Smooth muscle cell (in vitro differentiated cells): ENCODE results near the gene PDF. TPM values are rescaled to one million over a fixed set of nuclear protein-coding genes. Genes with fewer than 3 reads are reported as not detected.
A peak's percentile ranks its signal among the peaks of the same experiment; 100 is the strongest.

Experiments
- DNase-seq: peaks from one replicate; lab custom pipeline; 2025; ENCODE audit not compliant: unreplicated experiment; lab: John Stamatoyannopoulos, UW
- H2AFZ ChIP-seq: fragments of 200-600 bp; sonication (generic); 2 replicates; pipeline ENCODE4 v1.6.0; 2016; ENCODE audit warnings: antibody characterized with exemption, low read depth, mild to moderate bottlenecking
- H3F3A ChIP-seq: fragments of 200-600 bp; sonication (generic); 2 replicates; pipeline ENCODE4 v1.6.0; 2017; ENCODE audit warnings: antibody characterized with exemption, low read depth
- H3K27ac ChIP-seq: fragments of 200-600 bp; sonication (generic); 2 replicates; pipeline ENCODE4 v1.5.1; 2016; ENCODE audit warnings: low read depth, mild to moderate bottlenecking
- H3K27me3 ChIP-seq: fragments of 200-600 bp; sonication (generic); 2 replicates; pipeline ENCODE4 v1.6.1; 2016; ENCODE audit warnings: low read depth, mild to moderate bottlenecking
- H3K36me3 ChIP-seq: fragments of 200-600 bp; sonication (generic); 2 replicates; pipeline ENCODE4 v1.5.1; 2016; ENCODE audit warnings: low read depth
- H3K4me1 ChIP-seq: fragments of 200-600 bp; sonication (generic); 2 replicates; pipeline ENCODE4 v1.5.1; 2016; ENCODE audit warnings: low read depth
- H3K4me2 ChIP-seq: fragments of 200-600 bp; sonication (generic); 2 replicates; pipeline ENCODE4 v1.6.0; 2016; ENCODE audit warnings: mild to moderate bottlenecking
- H3K4me3 ChIP-seq: fragments of 200-600 bp; sonication (generic); 2 replicates; pipeline ENCODE4 v1.5.1; 2016; ENCODE audit warnings: mild to moderate bottlenecking
- H3K79me2 ChIP-seq: fragments of 200-600 bp; sonication (generic); 2 replicates; pipeline ENCODE4 v1.6.0; 2016; ENCODE audit warnings: low read depth, mild to moderate bottlenecking
- H3K9ac ChIP-seq: fragments of 200-600 bp; sonication (generic); 2 replicates; pipeline ENCODE4 v1.6.0; 2016; ENCODE audit warnings: low read depth
- H3K9me3 ChIP-seq: fragments of 200-600 bp; sonication (generic); replicated peaks from 2 replicates; pipeline ENCODE4 v1.5.1; 2016; ENCODE audit warnings: low read depth
- H4K20me1 ChIP-seq: fragments of 200-600 bp; sonication (generic); 2 replicates; pipeline ENCODE4 v1.6.0; 2016; ENCODE audit warnings: low read depth
- WGBS: methylation state at CpG from one replicate; pipeline ENCODE4 v1.1.7; 2016; ENCODE audit warnings: low lambda C conversion rate; 5-methylcytosine and 5-hydroxymethylcytosine counted together
- polyA plus RNA-seq: library from polyadenylated mRNA; unstranded; fragments of >200 nt; fragmentation: Nextera tagmentation; extraction: Ambion mirVana; gene quantifications from 2 replicates; pipeline ENCODE4 v1.2.1, GENCODE V29; 2016
- total RNA-seq: library from RNA; depleted of rRNA; stranded (reverse); fragments of >200 nt; gene quantifications from 2 replicates; pipeline ENCODE4 v1.2.3, GENCODE V29; 2014
- TF ChIP-seq, protein P1 (sequence below): fragments of 200-600 bp; sonication (generic); IDR thresholded peaks from 2 replicates; pipeline ENCODE4 v1.5.1; 2017; ENCODE audit warnings: borderline replicate concordance, mild to moderate bottlenecking, antibody characterized with exemption; ENCODE audit not compliant: insufficient read depth, poor library complexity, severe bottlenecking

PDF gene
- total and polyA plus RNA-seq, 2 experiments from 2014 or later, result 4.4 to 5.4 TPM

DNA sequence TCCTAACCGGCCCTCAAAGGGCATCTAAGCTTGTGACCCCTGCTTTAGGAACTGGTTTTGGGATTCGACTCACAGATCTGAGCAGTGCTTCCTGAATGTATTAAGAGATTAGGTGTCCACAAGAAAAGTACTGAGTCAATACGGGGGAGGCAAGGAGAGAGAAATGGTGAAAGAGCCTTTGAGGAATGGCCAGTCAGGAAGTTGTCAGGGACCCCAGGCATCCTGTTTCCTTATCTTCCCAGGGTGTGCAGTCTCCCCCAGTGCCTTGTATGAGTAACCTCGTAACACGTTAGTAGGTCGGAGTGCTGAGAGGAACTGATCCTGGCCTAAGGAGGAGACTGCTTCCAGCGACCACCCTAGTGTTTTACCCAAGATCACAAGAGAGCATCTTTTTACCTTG lies 37.6 kb upstream of the PDF start:
- Histone ChIP-seq H3K79me2 (peaks cover under 1% of the 10 kb centered on the region), H3K4me3 (no peak overlapping the region), H3K36me3 (peaks cover 13% of the 10 kb centered on the region), H4K20me1 (peaks cover 10% of the 10 kb centered on the region), H3K27ac (peak overlapping the region; percentile 78), H3K27me3 (no peaks in the 10 kb centered on the region), H3K9me3 (no peaks in the 10 kb centered on the region), H2AFZ (no peak overlapping the region), H3F3A (peaks cover 3% of the 10 kb centered on the region), H3K4me2 (peak overlapping the region; percentile 41), H3K9ac (no peak overlapping the region), H3K4me1 (no peaks in the 10 kb centered on the region)
- 19% methylated on average over 7 of the region's 7 CpGs for WGBS
- DNase-seq, result no peak
- TF ChIP-seq, protein P1, sequence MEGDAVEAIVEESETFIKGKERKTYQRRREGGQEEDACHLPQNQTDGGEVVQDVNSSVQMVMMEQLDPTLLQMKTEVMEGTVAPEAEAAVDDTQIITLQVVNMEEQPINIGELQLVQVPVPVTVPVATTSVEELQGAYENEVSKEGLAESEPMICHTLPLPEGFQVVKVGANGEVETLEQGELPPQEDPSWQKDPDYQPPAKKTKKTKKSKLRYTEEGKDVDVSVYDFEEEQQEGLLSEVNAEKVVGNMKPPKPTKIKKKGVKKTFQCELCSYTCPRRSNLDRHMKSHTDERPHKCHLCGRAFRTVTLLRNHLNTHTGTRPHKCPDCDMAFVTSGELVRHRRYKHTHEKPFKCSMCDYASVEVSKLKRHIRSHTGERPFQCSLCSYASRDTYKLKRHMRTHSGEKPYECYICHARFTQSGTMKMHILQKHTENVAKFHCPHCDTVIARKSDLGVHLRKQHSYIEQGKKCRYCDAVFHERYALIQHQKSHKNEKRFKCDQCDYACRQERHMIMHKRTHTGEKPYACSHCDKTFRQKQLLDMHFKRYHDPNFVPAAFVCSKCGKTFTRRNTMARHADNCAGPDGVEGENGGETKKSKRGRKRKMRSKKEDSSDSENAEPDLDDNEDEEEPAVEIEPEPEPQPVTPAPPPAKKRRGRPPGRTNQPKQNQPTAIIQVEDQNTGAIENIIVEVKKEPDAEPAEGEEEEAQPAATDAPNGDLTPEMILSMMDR, result no peak

DNA sequence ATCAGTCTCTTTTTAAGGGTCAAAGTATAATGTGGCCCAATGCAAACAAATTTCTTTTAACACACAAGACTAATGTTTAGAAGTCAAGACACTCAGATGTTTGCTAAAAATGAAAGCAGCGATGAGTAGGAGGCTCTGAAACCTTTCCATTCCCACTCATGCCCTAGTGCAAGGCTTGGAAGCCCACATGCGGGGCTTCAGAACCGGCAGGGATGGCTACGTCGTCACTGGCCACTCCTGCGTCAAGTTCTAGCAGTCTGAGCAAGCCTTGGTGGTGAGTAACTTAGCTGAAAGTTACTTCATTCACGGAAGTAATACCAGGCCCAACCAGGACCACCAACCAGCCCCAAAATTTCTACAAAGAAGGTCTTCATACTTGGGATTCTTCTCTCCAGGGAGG lies 36.0 kb upstream of the PDF start:
- Histone ChIP-seq H4K20me1 (peaks cover 10% of the 10 kb centered on the region), H3K4me2 (no peak overlapping the region), H2AFZ (no peak overlapping the region), H3K4me3 (no peak overlapping the region), H3K79me2 (no peaks in the 10 kb centered on the region), H3K9me3 (no peaks in the 10 kb centered on the region), H3K27me3 (no peaks in the 10 kb centered on the region), H3K36me3 (peaks cover 3% of the 10 kb centered on the region), H3K4me1 (no peaks in the 10 kb centered on the region), H3K27ac (no peak overlapping the region), H3F3A (peaks cover 3% of the 10 kb centered on the region), H3K9ac (no peak overlapping the region)
- DNase-seq, result no peak
- TF ChIP-seq, protein P1, result no peak
- 93% methylated on average over 7 of the region's 7 CpGs for WGBS

DNA sequence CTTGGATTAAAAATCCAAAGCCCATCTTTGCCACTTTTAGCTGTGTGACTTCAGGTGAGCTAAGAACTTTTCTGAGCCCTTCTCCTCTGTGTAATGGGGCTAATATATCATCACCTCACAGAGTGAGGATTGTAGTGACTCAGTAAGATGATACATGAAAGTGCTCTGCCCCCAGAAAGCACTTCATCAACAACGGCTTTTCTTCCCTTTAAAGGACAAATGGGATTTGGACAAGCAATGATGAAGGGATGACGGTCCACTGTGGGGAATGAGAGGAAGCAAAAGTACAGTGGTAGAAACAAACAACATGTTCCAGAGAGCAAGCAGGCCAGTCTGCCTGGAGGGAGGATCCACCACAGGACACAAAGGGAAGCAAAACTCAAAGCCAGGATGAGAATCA lies 35.5 kb upstream of the PDF start:
- no peak overlapping the region for H3K9ac ChIP-seq
- 74% methylated on average over 2 of the region's 2 CpGs for WGBS

DNA sequence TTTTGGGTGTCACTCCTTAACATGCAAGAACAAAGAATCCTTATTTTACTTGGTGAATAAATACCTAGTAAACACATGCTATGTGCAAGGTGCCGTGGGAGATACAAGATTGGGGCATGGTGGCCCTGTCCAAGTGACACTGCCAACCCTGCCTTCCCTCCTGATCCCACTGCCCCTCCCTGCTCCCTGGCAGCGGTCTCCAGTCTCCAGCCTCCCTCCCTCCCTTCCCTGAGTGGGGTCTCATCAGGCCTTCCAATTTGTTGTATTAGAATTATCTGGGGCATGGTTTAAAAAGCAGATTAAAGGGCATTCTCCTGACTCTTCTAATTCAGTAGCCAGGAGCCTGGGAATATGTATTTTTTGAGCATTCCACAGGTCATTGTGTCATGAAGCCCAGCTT lies 33.7 kb upstream of the PDF start:
- peaks cover 3% of the 10 kb centered on the region for H3K36me3 ChIP-seq
- 97% methylated on average over 2 of the region's 2 CpGs for WGBS
- no peak overlapping the region for H3K27ac ChIP-seq
- no peak for DNase-seq
- no peaks in the 10 kb centered on the region for H3K79me2 ChIP-seq
- peaks cover 10% of the 10 kb centered on the region for H4K20me1 ChIP-seq
- H3K4me3 ChIP-seq, result no peak overlapping the region
- H3K9ac ChIP-seq, result no peak overlapping the region
- no peaks in the 10 kb centered on the region for H3K9me3 ChIP-seq
- no peaks in the 10 kb centered on the region for H3K4me1 ChIP-seq
- H3F3A ChIP-seq, result no peaks in the 10 kb centered on the region
- H2AFZ ChIP-seq, result no peak overlapping the region
- TF ChIP-seq, protein P1, result no peak
- H3K4me2 ChIP-seq, result no peak overlapping the region
- H3K27me3 ChIP-seq, result no peaks in the 10 kb centered on the region

More for the DNA sequence above, 35.5 kb upstream of the PDF start:
- no peak overlapping the region for H2AFZ ChIP-seq
- H3K4me3 ChIP-seq, result no peak overlapping the region
- peaks cover 3% of the 10 kb centered on the region for H3K36me3 ChIP-seq
- no peaks in the 10 kb centered on the region for H3K9me3 ChIP-seq
- H3K27ac ChIP-seq, result no peak overlapping the region
- H3K4me1 ChIP-seq, result no peaks in the 10 kb centered on the region
- TF ChIP-seq, protein P1, result no peak
- no peaks in the 10 kb centered on the region for H3K27me3 ChIP-seq
- H3F3A ChIP-seq, result peaks cover 3% of the 10 kb centered on the region
- H3K79me2 ChIP-seq, result no peaks in the 10 kb centered on the region
- no peak overlapping the region for H3K4me2 ChIP-seq
- no peak for DNase-seq
- peaks cover 10% of the 10 kb centered on the region for H4K20me1 ChIP-seq
